Activated T-helper 1 cell treated with anti-CD3 and anti-CD28 coated beads, Interleukin-2, amount 50 U/mL, for 16 hours (primary cell): ENCODE results near the gene OPA3.

Experiments
- DNase-seq, 2 donors: peaks; one replicate each; pipeline ENCODE4 v3.0.0-alpha.2; 2020; ENCODE audit warnings: low read depth in 1 of 2, low spot score in 1 of 2

OPA3 gene

GRCh38 chr19:45598267-45599001 is 13.8 kb upstream of the OPA3 start:
- DNase-seq: no peak

- DNase-seq: no peak
Observed at GRCh38 chr19:45597425-45598111, 13.0 kb upstream of the OPA3 start.

- no peak for DNase-seq
Observed at GRCh38 chr19:45595814-45596213, 11.2 kb upstream of the OPA3 start.

DNA sequence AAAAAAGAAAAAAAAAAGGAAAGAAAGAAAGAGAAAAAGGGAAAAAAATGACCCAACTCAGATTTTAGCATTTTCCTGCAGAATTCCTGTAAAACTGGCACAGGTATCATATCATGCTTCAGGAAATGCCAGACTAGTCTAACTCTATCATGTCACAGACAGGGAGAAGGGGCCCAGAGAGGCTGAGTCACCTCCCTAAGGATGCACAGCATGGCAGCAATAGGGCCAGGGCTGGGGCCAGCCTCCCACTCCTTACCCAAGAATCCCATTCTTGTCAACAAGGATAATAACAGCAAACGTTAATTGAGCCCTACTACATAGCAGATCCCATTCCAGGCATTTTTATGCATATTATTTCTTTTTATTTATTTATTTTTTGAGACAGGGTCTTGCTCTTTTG is 8.9 kb upstream of the OPA3 start:
- no peak for DNase-seq

DNA sequence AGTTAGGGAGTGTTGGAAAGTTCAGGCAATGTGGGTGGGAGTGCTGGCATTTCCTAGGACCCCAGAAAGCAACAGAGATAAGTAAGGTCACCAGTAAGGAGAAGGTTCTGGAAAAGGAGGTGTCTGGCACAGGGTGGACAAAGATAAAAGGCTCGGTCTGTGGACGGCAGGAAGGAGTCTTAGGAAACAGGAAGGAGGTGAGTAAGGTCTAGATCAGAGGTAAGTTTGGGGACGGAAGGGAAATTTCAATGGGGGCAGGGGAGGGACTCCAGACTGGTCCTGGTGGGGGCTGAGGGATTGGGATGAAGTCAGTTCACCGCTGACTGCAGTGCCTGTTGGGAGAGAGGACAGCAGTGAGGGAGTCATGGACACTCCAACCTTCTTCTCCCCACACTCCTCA is 7.8 kb upstream of the OPA3 start:
- DNase-seq: no peak

- DNase-seq: no peak
Observed at GRCh38 chr19:45591638-45592005, 7.0 kb upstream of the OPA3 start.

GRCh38 chr19:45591004-45591637 is 6.5 kb upstream of the OPA3 start:
- no peak for DNase-seq

DNA sequence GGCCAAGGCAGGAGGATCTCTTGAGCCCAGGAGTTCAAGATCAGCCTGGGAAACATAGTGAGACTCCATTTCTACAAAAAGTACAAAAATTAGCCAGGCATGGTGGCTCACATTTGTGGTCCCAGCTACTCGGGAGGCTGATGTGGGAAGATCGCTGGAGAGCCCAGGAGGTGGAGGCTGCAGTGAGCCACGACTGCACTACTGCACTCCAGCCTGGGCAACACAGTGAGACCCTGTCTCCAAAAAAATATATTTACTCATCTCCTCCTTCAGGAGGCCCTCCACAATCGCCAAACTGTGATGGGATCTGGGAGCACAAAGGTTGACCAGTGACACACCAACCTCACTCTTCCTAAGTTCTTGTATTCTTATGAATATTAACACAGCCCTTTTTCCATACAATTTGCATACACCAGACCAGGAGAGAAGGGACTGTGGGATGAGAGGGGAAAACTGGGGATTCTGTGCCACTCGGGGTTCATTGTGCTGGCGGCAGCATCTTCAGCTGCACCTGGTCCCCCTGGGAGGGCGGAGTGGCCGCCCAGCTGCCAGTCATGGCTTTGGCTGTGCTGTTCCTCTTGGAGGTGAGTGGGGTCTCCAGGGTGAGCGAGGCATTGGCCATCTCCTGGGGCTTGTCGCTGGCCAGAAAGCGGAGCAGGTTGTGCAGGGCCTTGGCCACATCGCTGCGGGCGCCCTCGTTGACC is 5.8 kb upstream of the OPA3 start:
- DNase-seq: no peak

DNA sequence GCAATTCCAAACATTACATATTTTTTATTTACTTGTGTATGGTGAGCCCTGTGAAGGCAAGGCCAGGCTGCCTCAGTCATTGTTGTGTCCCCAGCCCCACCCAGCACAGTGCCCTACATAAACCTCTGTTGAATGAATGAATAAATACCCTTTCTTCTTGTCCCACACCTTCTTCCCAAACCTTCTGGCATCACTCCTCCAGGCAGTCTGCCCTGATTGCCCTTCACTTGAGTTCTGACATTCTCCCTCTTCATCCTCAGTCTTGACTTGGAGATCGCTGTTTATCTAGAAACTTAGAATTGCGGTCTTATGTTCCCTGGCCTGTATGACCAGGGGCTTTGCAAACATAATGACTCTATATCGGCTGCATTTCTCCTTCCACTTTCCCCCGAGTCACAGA is 5.2 kb upstream of the OPA3 start:
- DNase-seq: no peak

DNA sequence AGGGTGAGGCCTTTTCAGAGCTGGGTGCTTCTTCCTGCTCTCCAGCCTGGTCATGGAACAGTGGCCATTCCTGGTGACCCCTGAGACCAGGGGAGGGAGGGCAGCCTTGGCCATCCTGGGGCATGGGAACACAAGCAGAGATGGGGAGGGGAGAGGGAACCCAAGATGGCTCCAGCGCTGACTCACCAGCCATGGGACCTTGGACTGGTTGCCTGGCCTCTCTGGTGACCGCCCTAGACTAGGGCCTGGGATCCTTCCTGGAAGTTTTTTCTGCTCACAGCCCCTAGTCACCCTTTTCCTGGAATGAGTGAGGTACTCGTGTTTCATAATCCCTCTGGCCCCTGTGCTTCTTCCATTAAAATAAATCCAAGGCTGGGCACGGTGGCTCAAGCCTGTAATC is 3.3 kb upstream of the OPA3 start:
- DNase-seq: no peak

GRCh38 chr19:45585158-45585577 is 566 bp upstream of the OPA3 start:
- DNase-seq: no peak

DNA sequence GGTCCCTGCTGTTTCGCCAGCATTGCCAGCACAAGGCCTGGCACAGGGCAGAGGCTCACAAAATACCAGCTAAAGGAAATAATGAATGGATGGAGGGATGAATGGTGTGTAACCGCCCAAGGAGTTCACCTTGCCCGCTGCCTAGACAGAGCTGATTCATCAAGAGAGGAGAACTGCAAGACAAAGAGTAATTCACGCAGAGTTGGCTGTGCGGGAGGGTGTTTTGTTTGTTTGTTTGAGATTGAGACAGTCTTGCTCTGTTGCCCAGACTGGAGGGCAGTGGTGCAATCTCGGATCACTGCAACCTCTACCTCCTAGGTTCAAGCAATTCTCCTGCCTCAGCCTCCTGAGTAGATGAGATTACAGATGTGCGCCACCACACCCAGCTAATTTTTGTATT is 3.0 kb downstream of the OPA3 start:
- no peak for DNase-seq

- DNase-seq: no peak
Observed at GRCh38 chr19:45578861-45579260, 5.7 kb downstream of the OPA3 start.

GRCh38 chr19:45577111-45577905 is 7.3 kb downstream of the OPA3 start:
- DNase-seq: no peak

GRCh38 chr19:45576682-45577081 is 7.9 kb downstream of the OPA3 start:
- no peak for DNase-seq

DNA sequence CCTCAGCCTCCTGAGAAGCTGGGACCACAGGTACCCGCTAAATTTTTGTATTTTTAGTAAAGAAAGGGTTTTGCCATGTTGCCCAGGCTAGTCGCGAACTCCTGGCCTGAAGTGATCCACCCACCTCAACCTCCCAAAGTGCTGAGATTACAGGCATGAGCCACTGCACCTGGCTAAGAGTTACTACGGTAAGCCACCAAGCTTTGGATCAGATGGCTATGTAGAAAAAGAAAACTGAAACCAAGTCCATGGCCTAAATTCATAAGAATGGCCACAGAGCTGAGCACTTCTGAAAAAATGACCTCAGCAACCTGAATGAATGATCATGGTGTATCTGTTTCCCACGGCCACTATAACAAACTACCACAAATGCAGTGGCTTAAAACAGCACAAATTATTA is 9.4 kb downstream of the OPA3 start:
- DNase-seq: no peak

DNA sequence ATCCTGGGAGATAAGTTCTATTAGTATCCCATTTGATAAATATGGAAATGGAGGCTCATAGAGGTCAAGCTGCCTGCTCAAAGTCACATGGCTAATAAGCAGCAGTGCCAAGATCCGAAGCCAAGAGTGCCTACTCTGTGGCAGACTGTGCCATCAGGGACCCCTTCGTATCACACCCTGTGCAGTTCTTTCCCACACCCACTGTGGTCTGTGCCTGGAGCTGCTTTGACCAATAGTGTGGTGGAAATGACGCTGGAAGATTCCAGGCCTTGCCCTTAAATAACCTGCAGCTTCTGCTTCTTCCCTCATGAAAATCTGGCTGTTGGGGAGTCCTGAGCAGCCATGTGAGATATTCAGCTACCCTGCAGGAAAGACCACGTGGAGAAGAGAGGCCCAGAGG is 10.1 kb downstream of the OPA3 start:
- no peak for DNase-seq

DNA sequence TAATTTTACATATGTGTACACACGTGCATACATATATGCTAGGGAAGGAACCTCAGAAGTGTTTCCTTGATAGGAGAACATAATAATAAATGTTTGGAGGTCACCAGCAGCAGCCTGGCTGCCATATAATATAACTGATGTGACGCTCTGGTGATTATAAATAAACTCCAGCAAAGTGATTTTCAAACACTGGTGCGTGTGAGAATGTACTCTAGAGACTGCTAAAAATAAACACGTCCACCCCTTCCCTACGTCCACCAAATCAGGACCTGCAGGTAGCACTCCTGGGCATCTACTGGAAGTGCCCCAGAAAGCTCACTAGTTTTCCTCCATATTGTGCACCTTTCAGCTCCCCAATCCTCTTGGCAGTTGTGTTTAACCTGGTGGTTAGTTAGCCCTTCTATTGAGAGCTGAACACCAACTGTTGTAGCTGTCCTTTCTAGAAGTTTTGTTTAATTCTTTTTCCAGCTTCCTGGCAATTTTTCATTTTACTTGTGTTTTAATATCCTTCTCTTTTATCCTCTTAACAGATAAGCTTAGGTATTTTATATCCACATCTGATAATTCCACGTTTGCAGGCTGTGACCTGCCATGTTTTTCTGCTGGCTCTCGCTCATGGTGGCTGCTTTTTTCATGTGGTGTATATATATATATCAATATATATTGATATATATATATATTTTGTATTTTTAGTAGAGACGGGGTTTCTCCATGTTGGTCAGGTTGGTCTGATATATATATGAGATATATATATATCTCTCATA is 13.0 kb downstream of the OPA3 start:
- DNase-seq: no peak

DNA sequence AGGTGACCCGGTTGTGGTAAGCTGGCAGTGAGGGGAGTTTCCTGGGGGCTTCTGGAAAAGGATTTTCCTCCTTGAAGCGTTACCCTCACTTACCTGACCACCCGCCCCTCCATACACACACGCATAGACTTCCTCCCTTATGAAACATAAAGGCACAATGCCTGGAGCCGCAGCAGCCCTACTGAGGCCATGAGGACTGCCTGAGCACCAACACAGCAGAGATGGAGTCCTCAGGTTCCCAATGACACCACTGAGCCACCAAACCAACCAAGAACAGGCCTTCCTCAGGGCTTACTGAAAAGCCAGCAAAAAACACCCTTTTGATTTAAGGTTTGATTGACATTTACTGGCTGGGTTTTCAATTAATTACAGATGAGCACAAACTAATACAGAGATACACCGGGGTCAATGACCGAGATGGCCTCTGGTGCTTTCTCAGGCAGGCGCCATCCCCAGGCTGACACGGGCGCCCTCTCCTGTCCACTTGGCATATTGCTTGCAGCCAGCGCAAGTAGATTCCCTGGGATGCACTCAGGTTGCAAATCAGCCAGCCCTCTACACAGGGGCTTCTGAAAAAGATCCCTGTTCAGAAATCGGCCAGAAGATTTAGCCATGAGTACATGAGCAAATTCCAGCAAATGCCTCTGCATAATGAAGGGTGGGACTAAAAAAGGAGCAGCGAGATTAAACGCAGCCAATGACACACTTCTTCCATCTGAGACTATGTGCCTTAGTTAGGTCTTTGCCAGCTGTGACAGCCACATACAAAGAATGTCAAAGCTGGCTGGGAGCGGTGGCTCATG is 14.8 kb downstream of the OPA3 start:
- DNase-seq: peak in 1 of 2 donors; percentile 23

DNA sequence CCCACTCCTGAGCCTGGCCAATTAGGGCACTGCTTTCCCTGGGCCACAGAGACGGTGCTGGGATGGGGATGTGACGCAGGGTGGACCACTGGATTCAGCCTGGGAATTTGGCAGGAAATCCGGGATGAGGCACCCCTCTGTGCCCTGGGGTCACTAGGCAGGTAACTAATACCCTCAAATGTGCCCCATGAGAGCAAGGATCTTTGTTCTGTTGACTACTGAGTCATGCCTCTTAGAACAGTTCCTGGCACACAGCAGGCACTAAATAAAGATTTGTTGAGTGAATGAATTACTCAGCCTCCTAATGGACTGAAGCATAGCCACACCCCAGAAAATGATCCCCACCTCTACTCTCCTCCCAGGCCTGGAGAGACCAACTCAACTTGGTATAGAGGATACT is 15.9 kb downstream of the OPA3 start:
- no peak for DNase-seq
